Right kidney (tissue), 1 donor: ENCODE data around the gene POU2F1.

ENCODE experiments used
- DNase-seq: peaks from one replicate; pipeline ENCODE4 v3.0.0-alpha.2; 2016

Gene POU2F1

GRCh38 chr1:167426716-167427115 lies 206.0 kb downstream of the POU2F1 start:
- DNase-seq, result no peak

- DNase-seq, result no peak
These were observed 207.2 kb downstream of the POU2F1 start for GRCh38 chr1:167427848-167428247.

GRCh38 chr1:167428395-167428794 lies 207.7 kb downstream of the POU2F1 start:
- no peak for DNase-seq

GRCh38 chr1:167429612-167430011 lies 208.9 kb downstream of the POU2F1 start:
- DNase-seq, result no peak

GRCh38 chr1:167430134-167430848 lies 209.6 kb downstream of the POU2F1 start:
- no peak for DNase-seq

- DNase-seq, result no peak
These were observed 210.2 kb downstream of the POU2F1 start for GRCh38 chr1:167430849-167431242.

GRCh38 chr1:167431261-167431908 lies 210.7 kb downstream of the POU2F1 start:
- no peak for DNase-seq

- DNase-seq, result no peak
These were observed 211.4 kb downstream of the POU2F1 start for GRCh38 chr1:167431909-167432650.

- no peak for DNase-seq
These were observed 212.1 kb downstream of the POU2F1 start for GRCh38 chr1:167432780-167433179.

GRCh38 chr1:167433884-167434283 lies 213.2 kb downstream of the POU2F1 start:
- no peak for DNase-seq

- DNase-seq, result no peak
These were observed 213.6 kb downstream of the POU2F1 start for GRCh38 chr1:167434306-167434705.

- no peak for DNase-seq
These were observed 214.8 kb downstream of the POU2F1 start for GRCh38 chr1:167435484-167435883.

GRCh38 chr1:167438171-167439138 lies 217.8 kb downstream of the POU2F1 start:
- DNase-seq, result no peak

GRCh38 chr1:167439301-167439988 lies 218.8 kb downstream of the POU2F1 start:
- peak; percentile 81 for DNase-seq

GRCh38 chr1:167440345-167440744 lies 219.7 kb downstream of the POU2F1 start:
- DNase-seq, result no peak

- no peak for DNase-seq
These were observed 220.1 kb downstream of the POU2F1 start for GRCh38 chr1:167440776-167441175.

GRCh38 chr1:167441222-167441621 lies 220.5 kb downstream of the POU2F1 start:
- DNase-seq, result no peak

- DNase-seq, result peak; percentile 53
These were observed 221.6 kb downstream of the POU2F1 start for GRCh38 chr1:167442142-167442848.

GRCh38 chr1:167442854-167443565 lies 222.3 kb downstream of the POU2F1 start:
- DNase-seq, result no peak

GRCh38 chr1:167443757-167444156 lies 223.1 kb downstream of the POU2F1 start:
- DNase-seq, result no peak
